CD14-positive monocyte (primary cell): ENCODE results near the gene POMT2. TPM values are rescaled to one million over a fixed set of nuclear protein-coding genes. Genes with fewer than 3 reads are reported as not detected.

Source experiments
- DNase-seq, 3 donors: peaks; one replicate each; pipeline ENCODE4 v3.0.0-alpha.2; 2011 to 2022
- H2AFZ ChIP-seq: 2 replicates; pipeline ENCODE4 v1.6.0; 2012; ENCODE audit warnings: mild to moderate bottlenecking, low read depth, low read length, inconsistent platforms; ENCODE audit not compliant: insufficient read depth, poor library complexity, severe bottlenecking
- H3K27ac ChIP-seq, 2 donors: 1 replicate in 1 of 2; 2 replicates in 1 of 2; pipeline ENCODE4 v1.5.1; 2012 to 2013; ENCODE audit warnings: low read length in 2 of 2, control low read depth in 1 of 2, inconsistent platforms in 1 of 2, low read depth in 1 of 2, mild to moderate bottlenecking in 1 of 2
- H3K27me3 ChIP-seq, 2 donors: one replicate each; pipeline versions ENCODE4 v1.6.0 to v1.6.1; 2011 to 2013; ENCODE audit warnings: low read length in 2 of 2; ENCODE audit not compliant: control insufficient read depth in 2 of 2, insufficient read depth in 2 of 2
- H3K36me3 ChIP-seq, 2 donors: replicated peaks in 1 of 2; 1 replicate in 1 of 2; 2 replicates in 1 of 2; pipeline versions ENCODE4 v1.5.1 to v1.6.1; 2012 to 2013; ENCODE audit warnings: low read length in 2 of 2, control low read depth in 1 of 2, inconsistent platforms in 1 of 2, mild to moderate bottlenecking in 1 of 2; ENCODE audit not compliant: insufficient read depth in 2 of 2, control insufficient read depth in 1 of 2
- H3K4me1 ChIP-seq, 2 donors: 1 replicate in 1 of 2; 2 replicates in 1 of 2; pipeline versions ENCODE4 v1.5.1 to v1.6.1; 2012 to 2013; ENCODE audit warnings: low read length in 2 of 2, control low read depth in 1 of 2, inconsistent platforms in 1 of 2, mild to moderate bottlenecking in 1 of 2, moderate library complexity in 1 of 2; ENCODE audit not compliant: insufficient read depth in 2 of 2, control insufficient read depth in 1 of 2
- H3K4me2 ChIP-seq: replicated peaks from 2 replicates; pipeline ENCODE3; 2012; ENCODE audit warnings: low read length, moderate library complexity, mild to moderate bottlenecking; ENCODE audit not compliant: poor library complexity, severe bottlenecking; ENCODE audit errors: extremely low read depth
- H3K4me3 ChIP-seq, 3 experiments: fragments of 200-600 bp in 1 of 3; sonication (generic) in 1 of 3; replicated peaks in 1 of 3; 1 replicate in 2 of 3; 2 replicates in 1 of 3; pipeline ENCODE4 v1.5.1; 2011 to 2013; ENCODE audit warnings: low read length in 3 of 3, mild to moderate bottlenecking in 3 of 3, control low read depth in 2 of 3, low read depth in 2 of 3, inconsistent platforms in 1 of 3, moderate library complexity in 1 of 3
- H3K79me2 ChIP-seq: 2 replicates; pipeline ENCODE4 v1.6.0; 2012; ENCODE audit warnings: mild to moderate bottlenecking, control low read depth, inconsistent platforms, low read length, moderate library complexity; ENCODE audit not compliant: insufficient read depth
- H3K9ac ChIP-seq: 2 replicates; pipeline ENCODE4 v1.6.0; 2017; ENCODE audit warnings: low read length, mild to moderate bottlenecking; ENCODE audit not compliant: insufficient read depth, poor library complexity, severe bottlenecking
- H3K9me3 ChIP-seq, 2 donors: replicated peaks in 1 of 2; 1 replicate in 1 of 2; 2 replicates in 1 of 2; pipeline versions ENCODE4 v1.5.1 to v1.6.1; 2012 to 2013; ENCODE audit warnings: low read length in 2 of 2, control low read depth in 1 of 2; ENCODE audit not compliant: control insufficient read depth in 1 of 2, insufficient read depth in 1 of 2
- H4K20me1 ChIP-seq: 2 replicates; pipeline ENCODE4 v1.6.0; 2012; ENCODE audit warnings: mild to moderate bottlenecking, low read length, control low read depth, moderate library complexity; ENCODE audit not compliant: insufficient read depth
- H3K27ac Mint-ChIP-seq, 7 donors: one replicate each; pipeline ENCODE4 v1.8.0; 2020; ENCODE audit warnings: mild to moderate bottlenecking in 7 of 7, mixed read lengths in 7 of 7, moderate library complexity in 6 of 7, inconsistent platforms in 2 of 7
- H3K27me3 Mint-ChIP-seq, 3 donors: one replicate each; pipeline ENCODE4 v1.8.0; 2021 to 2022; ENCODE audit warnings: low read depth in 3 of 3, mild to moderate bottlenecking in 3 of 3, mixed read lengths in 3 of 3, moderate library complexity in 3 of 3, inconsistent platforms in 1 of 3
- H3K36me3 Mint-ChIP-seq, 2 donors: one replicate each; pipeline ENCODE4 v1.8.0; 2020; ENCODE audit warnings: mixed read lengths in 2 of 2, inconsistent platforms in 1 of 2, mild to moderate bottlenecking in 1 of 2
- H3K4me1 Mint-ChIP-seq: one replicate; pipeline ENCODE4 v1.8.0; 2020; ENCODE audit warnings: mild to moderate bottlenecking, mixed read lengths
- H3K4me3 Mint-ChIP-seq, 2 donors: one replicate each; pipeline ENCODE4 v1.8.0; 2020; ENCODE audit warnings: mild to moderate bottlenecking in 2 of 2, mixed read lengths in 2 of 2, moderate library complexity in 1 of 2
- H3K9me3 Mint-ChIP-seq, 7 donors: one replicate each; pipeline ENCODE4 v1.8.0; 2020 to 2022; ENCODE audit warnings: mixed read lengths in 7 of 7, mild to moderate bottlenecking in 6 of 7, moderate library complexity in 6 of 7, inconsistent platforms in 2 of 7
- CTCF ChIP-seq: fragments of 200-600 bp; IDR thresholded peaks from one replicate; pipeline ENCODE4 v1.8.0; 2022; ENCODE audit warnings: antibody characterized with exemption, mild to moderate bottlenecking
- WGBS: methylation state at CpG from one replicate; pipeline ENCODE4 v1.1.5; 2013; ENCODE audit warnings: missing lambda C conversion rate; ENCODE audit not compliant: insufficient coverage; 5-methylcytosine and 5-hydroxymethylcytosine counted together
- intact Hi-C, 2 donors: fragments of 100-400 bp; cut with micrococcal nuclease; formaldehyde crosslinking; loops; one replicate each; pipeline versions ENCODE4 v1.15.0 to v1.15.1; 2023
- polyA plus RNA-seq, 3 donors: library from polyadenylated mRNA; depleted of rRNA in 1 of 3; unstranded in 2 of 3; stranded (reverse) in 1 of 3; fragments of 300-500 nt in 2 of 3; fragments of >200 nt in 1 of 3; fragmentation: Illumina TruSeq in 2 of 3; gene quantifications; 1 replicate in 2 of 3; 2 replicates in 1 of 3; pipeline ENCODE4 v1.2.3, GENCODE V29; 2012 to 2021

POMT2 gene
- polyA plus RNA-seq, 3 donors = 1.5 to 8.9 (median 1.8) TPM

GRCh38 chr14:77248666-77249065 lies 72.0 kb downstream of the POMT2 start:
- H4K20me1 ChIP-seq = no peaks in the 10 kb centered on the region

GRCh38 chr14:77246784-77247183 lies 73.9 kb downstream of the POMT2 start:
- H3K4me1 Mint-ChIP-seq = peaks cover 3% of the 10 kb centered on the region
- H3K4me3 Mint-ChIP-seq = no peak overlapping the region
- H3K27ac Mint-ChIP-seq = no peak overlapping the region

More at GRCh38 chr14:77248666-77249065, 72.0 kb downstream of the POMT2 start:
- Mint-ChIP-seq H3K9me3 (no peaks in the 10 kb centered on the region), H3K27me3 (peaks cover 2 to 6% (median 5%) of the 10 kb centered on the region in 3 donors), H3K4me1 (no peaks in the 10 kb centered on the region), H3K36me3 (peaks cover 0 to 3% of the 10 kb centered on the region in 2 donors), H3K27ac (no peak overlapping the region), H3K4me3 (no peak overlapping the region)
- Histone ChIP-seq H3K27me3 (no peaks in the 10 kb centered on the region), H3K4me1 (no peaks in the 10 kb centered on the region), H3K4me2 (no peak overlapping the region), H3K79me2 (no peaks in the 10 kb centered on the region), H3K36me3 (peaks cover 0 to 5% of the 10 kb centered on the region in 2 donors), H3K9ac (no peak overlapping the region), H3K9me3 (no peaks in the 10 kb centered on the region), H2AFZ (no peak overlapping the region), H3K4me3 (no peak overlapping the region), H3K27ac (no peak overlapping the region)
- no peak for TF ChIP-seq CTCF
- 94% methylated on average over 7 of the region's 7 CpGs for WGBS
- intact Hi-C loops = no loop called here
- DNase-seq = no peak

More at GRCh38 chr14:77246784-77247183, 73.9 kb downstream of the POMT2 start:
- Histone ChIP-seq H3K4me2 (no peak overlapping the region), H3K4me3 (no peak overlapping the region), H3K9ac (no peak overlapping the region), H3K9me3 (no peaks in the 10 kb centered on the region), H2AFZ (no peak overlapping the region), H4K20me1 (no peaks in the 10 kb centered on the region), H3K27ac (no peak overlapping the region), H3K4me1 (no peaks in the 10 kb centered on the region), H3K36me3 (peaks cover 0 to 5% of the 10 kb centered on the region in 2 donors), H3K79me2 (no peaks in the 10 kb centered on the region), H3K27me3 (no peaks in the 10 kb centered on the region)
- Mint-ChIP-seq H3K27me3 (peaks cover 0 to 4% (median 0%) of the 10 kb centered on the region in 3 donors), H3K9me3 (no peaks in the 10 kb centered on the region), H3K36me3 (peaks cover 0 to 3% of the 10 kb centered on the region in 2 donors)
- no peak for TF ChIP-seq CTCF
- intact Hi-C loops = no loop called here
- WGBS = no CpG with 5 or more reads among the region's 1 CpG
- DNase-seq = no peak
